GM19455 (cell line): ENCODE data around the gene MCF2L.

ENCODE experiments used
- ATAC-seq: cut with Tn5 transposase; IDR thresholded peaks from one replicate; pipeline ENCODE4 v1.9.1; 2021; ENCODE audit not compliant: unreplicated experiment

MCF2L gene

GRCh38 chr13:112995395-112996191 lies 26.6 kb downstream of the MCF2L start:
- no peak for ATAC-seq

GRCh38 chr13:112996671-112997091 lies 27.7 kb downstream of the MCF2L start:
- ATAC-seq = no peak

- ATAC-seq = no peak
Observed at GRCh38 chr13:112997188-112998130, 28.4 kb downstream of the MCF2L start.

- ATAC-seq = no peak
Observed at GRCh38 chr13:112998521-112999280, 29.7 kb downstream of the MCF2L start.

- no peak for ATAC-seq
Observed at GRCh38 chr13:112999414-113000177, 30.6 kb downstream of the MCF2L start.

GRCh38 chr13:113000575-113000974 lies 31.6 kb downstream of the MCF2L start:
- ATAC-seq = no peak

- ATAC-seq = no peak
Observed at GRCh38 chr13:113001241-113002140, 32.5 kb downstream of the MCF2L start.

GRCh38 chr13:113002206-113002912 lies 33.3 kb downstream of the MCF2L start:
- ATAC-seq = no peak

GRCh38 chr13:113002913-113003290 lies 33.9 kb downstream of the MCF2L start:
- ATAC-seq = no peak

GRCh38 chr13:113004126-113004525 lies 35.1 kb downstream of the MCF2L start:
- no peak for ATAC-seq

GRCh38 chr13:113005076-113005865 lies 36.3 kb downstream of the MCF2L start:
- no peak for ATAC-seq

- ATAC-seq = no peak
Observed at GRCh38 chr13:113005997-113006396, 37.0 kb downstream of the MCF2L start.

- ATAC-seq = no peak
Observed at GRCh38 chr13:113006660-113007059, 37.6 kb downstream of the MCF2L start.

- no peak for ATAC-seq
Observed at GRCh38 chr13:113008851-113009250, 39.8 kb downstream of the MCF2L start.

- no peak for ATAC-seq
Observed at GRCh38 chr13:113009743-113010509, 40.9 kb downstream of the MCF2L start.

- ATAC-seq = no peak
Observed at GRCh38 chr13:113010510-113010865, 41.5 kb downstream of the MCF2L start.

GRCh38 chr13:113013303-113013702 lies 44.3 kb downstream of the MCF2L start:
- ATAC-seq = no peak
